Stimulated activated CD8-positive, alpha-beta memory T cell treated with anti-CD3 and anti-CD28 coated beads, Interleukin-2, amount 100 ng/mL, for 48 hours (primary cell): ENCODE results near the gene OXSR1.
"Not testable (repeated sequence)": the region's sequence is repeated elsewhere in the genome, so short reads cannot be mapped to it uniquely, and the experiment has no call there.

ENCODE experiments used
- DNase-seq, 2 donors: peaks; one replicate each; pipeline ENCODE4 v3.0.0-alpha.2; 2020; ENCODE audit warnings: low read depth in 2 of 2

OXSR1 gene

DNA sequence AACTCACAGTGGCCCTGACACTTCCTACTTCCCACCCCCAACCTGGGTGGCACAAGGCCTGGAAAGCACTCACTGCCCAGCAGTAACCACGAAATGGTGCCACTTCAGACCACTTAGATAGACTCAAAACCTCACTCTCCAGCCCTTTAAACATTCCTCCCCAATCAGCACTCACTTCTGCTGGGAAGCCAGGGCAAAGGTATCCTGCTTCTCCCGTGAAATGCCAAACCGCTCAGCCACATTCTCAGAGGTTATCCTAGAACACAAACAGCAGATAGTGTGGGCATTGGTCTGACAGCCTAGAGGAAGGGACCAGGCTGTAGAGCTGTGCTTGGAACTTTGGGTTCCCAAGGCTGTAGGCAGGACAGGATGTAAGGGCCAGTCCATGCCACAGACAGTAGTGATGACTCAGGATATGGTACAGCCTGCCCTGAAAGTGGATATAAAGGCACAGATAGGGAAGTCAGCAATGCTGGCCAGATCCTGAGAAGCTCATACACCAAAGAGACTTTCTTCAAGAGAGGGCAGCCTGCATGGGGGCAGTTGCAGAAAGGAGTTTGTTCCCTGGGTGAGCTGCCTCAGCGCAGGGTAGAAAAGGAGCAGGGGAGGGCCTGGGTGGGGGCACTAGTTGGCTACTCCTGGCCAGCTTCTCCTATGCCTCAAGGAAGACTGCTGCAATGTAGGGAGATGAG is 37.6 kb upstream of the OXSR1 start:
- DNase-seq = no peak

- no peak for DNase-seq
Measured at GRCh38 chr3:38128303-38128655, 37.1 kb upstream of the OXSR1 start.

- no peak for DNase-seq
Measured at GRCh38 chr3:38129058-38129457, 36.3 kb upstream of the OXSR1 start.

GRCh38 chr3:38130631-38131065 is 34.7 kb upstream of the OXSR1 start:
- no peak for DNase-seq

DNA sequence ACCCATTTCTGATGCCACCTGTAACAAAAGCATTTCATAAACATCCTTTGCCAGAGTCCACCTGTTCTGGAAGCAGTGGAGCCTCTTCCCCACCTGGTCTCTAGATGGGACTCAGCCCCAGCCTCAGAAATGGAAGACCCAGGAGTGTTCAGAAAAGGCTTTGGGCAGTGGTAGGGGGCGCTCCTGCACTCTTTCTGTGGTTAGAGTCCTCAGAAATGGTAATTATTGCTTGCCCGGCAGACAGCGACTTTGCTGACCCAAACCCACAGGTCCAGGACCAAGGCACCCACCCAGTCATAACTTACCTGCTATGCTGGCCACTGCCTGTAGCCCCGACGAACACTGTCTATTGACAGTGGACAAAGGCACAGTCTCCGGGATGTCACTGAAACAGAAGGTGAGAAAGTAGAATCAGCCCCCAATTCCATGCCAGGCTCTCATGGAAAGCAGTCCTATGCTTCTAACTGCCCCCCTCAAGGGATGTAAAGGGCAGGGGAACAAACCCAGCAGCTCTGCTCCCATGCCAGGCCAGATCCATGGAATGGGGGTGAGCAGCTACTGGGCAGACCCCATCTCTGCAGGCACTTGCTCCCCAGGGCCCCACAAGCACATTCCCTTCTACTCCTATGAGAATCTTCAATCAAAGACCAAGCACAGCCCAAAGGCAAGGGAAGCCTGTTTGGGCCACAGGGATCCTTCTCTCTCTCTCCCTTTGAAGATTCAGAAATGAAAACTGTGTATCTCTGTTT is 33.5 kb upstream of the OXSR1 start:
- DNase-seq = no peak

DNA sequence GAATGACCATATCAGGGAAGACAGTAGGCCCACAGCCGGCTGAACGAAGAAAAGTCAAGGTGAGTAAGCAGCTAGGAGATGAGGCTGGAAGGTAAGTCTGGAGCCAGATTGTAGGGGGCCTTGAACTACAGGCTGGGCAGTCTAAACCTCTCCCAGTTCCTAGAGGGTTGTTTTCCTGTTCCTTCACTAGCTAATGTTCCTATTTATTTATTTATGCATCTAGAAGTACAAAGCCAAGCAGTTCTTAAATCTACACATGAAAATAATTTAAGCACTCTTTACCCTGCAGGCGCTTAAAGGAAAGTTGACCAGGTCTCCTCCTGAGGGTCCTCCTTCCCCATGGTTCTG is 32.2 kb upstream of the OXSR1 start:
- no peak for DNase-seq

DNA sequence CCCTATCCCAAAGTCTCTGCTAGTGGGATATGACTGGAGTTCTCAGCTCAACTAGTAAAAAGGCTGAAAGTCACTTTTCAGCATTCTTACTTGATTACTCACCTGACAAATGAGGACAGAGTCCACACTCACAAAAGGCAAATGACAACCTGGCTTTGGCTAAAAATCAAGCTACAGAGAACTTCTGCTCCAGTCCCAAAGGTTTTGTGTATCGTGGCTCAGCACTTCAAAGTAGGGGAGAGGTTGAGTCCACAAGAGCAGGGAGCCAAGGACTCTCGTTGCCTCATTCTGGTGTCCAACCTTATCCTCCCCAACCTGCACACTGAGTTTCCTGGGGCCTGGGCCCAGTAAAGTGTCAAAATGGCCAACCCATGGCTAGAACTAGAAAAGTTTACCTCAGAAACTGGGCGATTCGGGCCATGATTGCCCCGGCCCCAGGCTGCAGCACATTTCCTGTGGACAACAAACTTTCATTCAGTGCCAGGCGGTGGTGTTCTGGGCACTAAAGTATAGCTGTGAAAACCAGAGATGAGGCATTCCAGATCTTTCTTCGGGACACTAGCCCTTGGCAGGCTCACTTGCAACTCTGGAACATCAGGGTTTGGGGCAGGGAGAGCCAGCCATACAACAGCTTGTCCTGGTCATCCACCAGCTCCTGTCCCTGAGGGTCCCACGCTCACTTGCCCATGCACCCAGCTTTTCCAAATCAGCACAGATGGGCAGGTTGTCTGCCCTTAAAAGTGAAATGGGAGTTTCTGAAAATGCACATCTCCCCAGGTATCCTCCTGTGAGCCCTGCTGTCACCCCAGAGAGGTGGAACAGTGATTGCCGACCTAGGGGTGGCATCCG is 31.6 kb upstream of the OXSR1 start:
- no peak for DNase-seq

GRCh38 chr3:38134517-38135143 is 30.7 kb upstream of the OXSR1 start:
- not testable (repeated sequence) for DNase-seq

DNA sequence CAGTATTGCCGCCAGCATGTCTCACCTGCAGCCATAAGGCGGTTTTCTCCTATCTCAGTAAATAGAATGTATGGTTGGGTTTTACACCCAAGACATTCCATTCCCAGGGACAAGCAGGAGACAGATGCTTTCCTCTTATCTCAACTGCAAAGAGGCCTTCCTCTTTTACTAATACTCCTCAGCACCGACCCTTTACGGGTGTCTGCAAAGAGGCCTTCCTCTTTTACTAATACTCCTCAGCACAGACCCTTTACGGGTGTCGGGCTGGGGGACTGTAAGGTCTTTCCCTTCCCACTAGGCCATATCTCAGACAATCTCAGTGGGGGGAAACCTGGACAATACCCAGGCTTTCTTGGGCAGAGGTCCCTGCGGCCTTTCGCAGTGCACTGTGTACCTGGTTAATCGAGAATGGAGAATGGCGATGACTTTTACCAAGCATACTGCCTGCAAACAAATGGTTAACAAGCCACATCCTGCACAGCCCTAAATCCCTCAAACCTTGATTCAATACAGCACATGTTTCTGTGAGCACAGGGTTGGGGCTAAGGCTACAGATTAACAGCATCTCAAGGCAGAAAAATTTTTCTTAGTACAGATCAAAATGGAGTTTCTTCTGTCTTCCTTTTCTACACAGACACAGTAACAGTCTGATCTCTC is 29.6 kb upstream of the OXSR1 start:
- DNase-seq = not testable (repeated sequence)

DNA sequence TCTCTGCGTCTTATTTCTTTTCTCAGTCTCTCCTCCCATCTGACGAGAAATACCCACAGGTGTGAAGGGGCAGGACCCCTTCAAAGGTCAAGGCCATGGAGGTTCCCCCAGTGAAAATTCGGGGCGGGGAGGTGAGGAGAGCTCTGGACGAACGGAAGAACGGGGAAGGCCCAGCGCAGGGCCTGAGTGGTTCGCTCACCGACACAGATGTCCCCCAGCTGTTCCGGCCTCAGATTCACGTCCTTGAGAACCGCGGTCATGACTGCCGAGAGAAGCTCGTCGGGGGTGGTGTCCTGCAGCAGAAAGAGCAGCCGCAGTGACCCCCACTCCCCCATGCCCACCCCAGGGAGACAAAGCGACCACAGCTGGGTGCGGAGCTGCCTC is 29.0 kb upstream of the OXSR1 start:
- DNase-seq = no peak

DNA sequence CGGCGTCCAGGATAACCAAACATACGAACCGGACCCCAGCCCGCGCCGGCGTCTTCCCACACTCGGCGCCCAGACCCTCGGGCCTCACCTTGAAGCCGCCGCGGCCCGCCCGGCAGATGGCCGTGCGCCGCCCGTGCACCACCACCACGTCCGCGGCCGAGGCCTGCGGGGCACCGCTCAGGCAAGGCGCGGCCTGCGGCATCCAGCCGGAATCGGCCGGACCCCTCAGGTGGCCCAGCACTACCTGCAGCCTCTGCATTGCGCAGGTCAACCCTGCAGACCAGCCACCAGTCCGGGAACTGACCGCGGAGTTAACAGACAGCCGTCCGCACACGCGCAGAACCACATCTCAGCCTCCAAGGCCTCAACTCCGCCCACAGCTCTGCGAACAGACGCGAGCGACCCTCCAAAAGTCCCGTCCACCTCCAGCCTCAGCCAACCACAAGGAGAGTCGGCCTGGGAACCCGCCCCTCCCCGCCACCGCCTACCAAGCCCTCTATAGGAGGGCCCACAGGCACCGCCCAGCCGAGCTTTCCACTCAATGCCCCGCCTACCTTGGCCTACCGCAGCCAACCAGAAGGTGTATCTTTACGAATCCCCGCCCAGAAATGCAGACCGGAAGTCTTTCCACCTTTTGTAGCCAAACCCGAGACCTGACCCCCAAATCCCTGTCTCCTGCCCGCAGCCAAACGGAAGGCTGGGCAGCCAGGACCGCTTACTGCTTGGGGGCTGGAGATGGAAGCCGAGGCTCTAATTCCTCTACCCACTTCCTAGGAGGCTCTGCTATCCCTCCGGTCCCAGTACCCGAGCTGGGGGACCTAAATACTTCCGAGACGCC is 28.3 kb upstream of the OXSR1 start, which contains the start of gene ACAA1:
Gene ACAA1, minus strand, starts transcription at position 351 of the 838 bp plus-strand sequence. Its CDS starts 92 bp downstream, at position 259.
- peak; percentile 97 to 98 for DNase-seq

GRCh38 chr3:38137615-38138348 is 27.6 kb upstream of the OXSR1 start:
- DNase-seq = no peak

GRCh38 chr3:38138349-38139190 is 26.8 kb upstream of the OXSR1 start, which contains the start of gene MYD88:
TSS of gene MYD88 (plus strand) at chr3:38138661. CDS start at chr3:38138701, 40 bp downstream.
- DNase-seq = peak; percentile 82

GRCh38 chr3:38139191-38139590 is 26.1 kb upstream of the OXSR1 start:
- DNase-seq = no peak

- no peak for DNase-seq
Measured at GRCh38 chr3:38139652-38140051, 25.7 kb upstream of the OXSR1 start.

DNA sequence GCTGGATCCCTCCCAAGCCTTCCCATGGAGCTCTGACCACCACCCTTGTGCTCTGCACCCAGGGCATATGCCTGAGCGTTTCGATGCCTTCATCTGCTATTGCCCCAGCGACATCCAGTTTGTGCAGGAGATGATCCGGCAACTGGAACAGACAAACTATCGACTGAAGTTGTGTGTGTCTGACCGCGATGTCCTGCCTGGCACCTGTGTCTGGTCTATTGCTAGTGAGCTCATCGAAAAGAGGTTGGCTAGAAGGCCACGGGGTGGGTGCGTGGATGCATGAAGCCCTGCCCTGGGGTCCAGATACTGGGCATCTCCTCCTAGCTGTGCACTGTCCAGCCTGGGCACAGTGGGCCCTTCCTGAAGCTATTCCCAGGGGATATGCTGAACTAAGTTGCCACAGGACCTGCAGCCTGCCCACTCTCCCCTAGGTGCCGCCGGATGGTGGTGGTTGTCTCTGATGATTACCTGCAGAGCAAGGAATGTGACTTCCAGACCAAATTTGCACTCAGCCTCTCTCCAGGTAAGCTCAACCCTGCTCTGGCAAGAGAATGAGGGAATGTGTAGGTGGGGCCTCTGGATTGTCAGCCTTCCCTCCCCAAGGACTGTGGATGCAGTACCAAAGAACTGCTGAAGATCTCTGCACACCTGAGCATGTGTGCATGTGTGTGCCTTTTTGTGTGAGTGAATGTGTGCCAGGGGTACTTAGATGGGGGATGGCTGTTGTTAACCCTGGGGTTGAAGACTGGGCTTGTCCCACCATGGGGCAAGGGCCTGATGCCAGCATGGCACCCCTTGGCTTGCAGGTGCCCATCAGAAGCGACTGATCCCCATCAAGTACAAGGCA is 24.8 kb upstream of the OXSR1 start:
- no peak for DNase-seq

DNA sequence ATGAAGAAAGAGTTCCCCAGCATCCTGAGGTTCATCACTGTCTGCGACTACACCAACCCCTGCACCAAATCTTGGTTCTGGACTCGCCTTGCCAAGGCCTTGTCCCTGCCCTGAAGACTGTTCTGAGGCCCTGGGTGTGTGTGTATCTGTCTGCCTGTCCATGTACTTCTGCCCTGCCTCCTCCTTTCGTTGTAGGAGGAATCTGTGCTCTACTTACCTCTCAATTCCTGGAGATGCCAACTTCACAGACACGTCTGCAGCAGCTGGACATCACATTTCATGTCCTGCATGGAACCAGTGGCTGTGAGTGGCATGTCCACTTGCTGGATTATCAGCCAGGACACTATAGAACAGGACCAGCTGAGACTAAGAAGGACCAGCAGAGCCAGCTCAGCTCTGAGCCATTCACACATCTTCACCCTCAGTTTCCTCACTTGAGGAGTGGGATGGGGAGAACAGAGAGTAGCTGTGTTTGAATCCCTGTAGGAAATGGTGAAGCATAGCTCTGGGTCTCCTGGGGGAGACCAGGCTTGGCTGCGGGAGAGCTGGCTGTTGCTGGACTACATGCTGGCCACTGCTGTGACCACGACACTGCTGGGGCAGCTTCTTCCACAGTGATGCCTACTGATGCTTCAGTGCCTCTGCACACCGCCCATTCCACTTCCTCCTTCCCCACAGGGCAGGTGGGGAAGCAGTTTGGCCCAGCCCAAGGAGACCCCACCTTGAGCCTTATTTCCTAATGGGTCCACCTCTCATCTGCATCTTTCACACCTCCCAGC is 24.0 kb upstream of the OXSR1 start:
- DNase-seq = no peak
